MG63 (cell line): ENCODE measurements around the gene ACVRL1. TPM values are rescaled to one million over a fixed set of nuclear protein-coding genes. Genes with fewer than 3 reads are reported as not detected.

ENCODE experiments used
- DNase-seq: peaks from one replicate; pipeline ENCODE4 v3.0.0-alpha.2; 2020
- H3K27me3 ChIP-seq: fragments of 250-450 bp; sonication (Bioruptor Pico); 2 replicates; pipeline ENCODE4 v1.5.1; 2020; ENCODE audit warnings: mild to moderate bottlenecking, moderate library complexity
- H3K36me3 ChIP-seq: fragments of 250-450 bp; sonication (Bioruptor Pico); 2 replicates; pipeline ENCODE4 v1.5.1; 2020; ENCODE audit warnings: mild to moderate bottlenecking, moderate library complexity
- H3K4me3 ChIP-seq: fragments of 250-450 bp; sonication (Bioruptor Pico); 2 replicates; pipeline ENCODE4 v1.5.1; 2020; ENCODE audit warnings: mild to moderate bottlenecking, moderate library complexity
- H3K9me3 ChIP-seq: fragments of 250-450 bp; sonication (Bioruptor Pico); 2 replicates; pipeline ENCODE4 v1.5.1; 2020; ENCODE audit warnings: mild to moderate bottlenecking, moderate library complexity
- total RNA-seq: library from RNA; depleted of rRNA; stranded (reverse); fragments of >200 nt; shearing (Covaris generic); gene quantifications from 2 replicates; pipeline ENCODE4 v1.2.3, GENCODE V29; 2014; ENCODE audit warnings: low replicate concordance; rRNA removed

Gene ACVRL1
- total RNA-seq, result 0.52 and 1.4 TPM in 2 replicates

GRCh38 chr12:51907083-51907855, at the start of gene ACVRL1:
Gene ACVRL1 (plus strand): TSS chr12:51907504. CDS start chr12:51912475, 4,971 bp downstream.
- no peak for DNase-seq
- Histone ChIP-seq H3K9me3 (no peaks in the 10 kb centered on the region), H3K4me3 (no peak within 1 kb of the TSS), H3K36me3 (no peaks in the 10 kb centered on the region), H3K27me3 (no peaks in the 10 kb centered on the region)

- Histone ChIP-seq H3K36me3 (no peaks in the 10 kb centered on the region), H3K4me3 (no peak overlapping the region), H3K9me3 (no peaks in the 10 kb centered on the region), H3K27me3 (no peaks in the 10 kb centered on the region)
- DNase-seq, result no peak
These were observed 46.3 kb upstream of the ACVRL1 start for GRCh38 chr12:51860986-51861385.

- no peak for DNase-seq
- no peaks in the 10 kb centered on the region for H3K9me3 ChIP-seq
- H3K36me3 ChIP-seq, result no peaks in the 10 kb centered on the region
- no peaks in the 10 kb centered on the region for H3K27me3 ChIP-seq
- no peak overlapping the region for H3K4me3 ChIP-seq
These were observed 44.4 kb upstream of the ACVRL1 start for GRCh38 chr12:51862947-51863346.

GRCh38 chr12:51863363-51863932, 43.9 kb upstream of the ACVRL1 start:
- DNase-seq, result no peak
- no peaks in the 10 kb centered on the region for H3K36me3 ChIP-seq
- no peak overlapping the region for H3K4me3 ChIP-seq
- H3K27me3 ChIP-seq, result no peaks in the 10 kb centered on the region
- H3K9me3 ChIP-seq, result no peaks in the 10 kb centered on the region

- Histone ChIP-seq H3K9me3 (no peaks in the 10 kb centered on the region), H3K4me3 (no peak overlapping the region), H3K27me3 (no peaks in the 10 kb centered on the region), H3K36me3 (no peaks in the 10 kb centered on the region)
- no peak for DNase-seq
These were observed 43.1 kb upstream of the ACVRL1 start for GRCh38 chr12:51863933-51864832.

GRCh38 chr12:51864833-51865670, 42.3 kb upstream of the ACVRL1 start:
- no peaks in the 10 kb centered on the region for H3K27me3 ChIP-seq
- H3K9me3 ChIP-seq, result no peaks in the 10 kb centered on the region
- DNase-seq, result no peak
- no peak overlapping the region for H3K4me3 ChIP-seq
- H3K36me3 ChIP-seq, result no peaks in the 10 kb centered on the region

GRCh38 chr12:51865757-51866270, 41.5 kb upstream of the ACVRL1 start:
- H3K36me3 ChIP-seq, result no peaks in the 10 kb centered on the region
- no peaks in the 10 kb centered on the region for H3K27me3 ChIP-seq
- H3K9me3 ChIP-seq, result no peaks in the 10 kb centered on the region
- no peak for DNase-seq
- no peak overlapping the region for H3K4me3 ChIP-seq

- Histone ChIP-seq H3K36me3 (no peaks in the 10 kb centered on the region), H3K9me3 (no peaks in the 10 kb centered on the region), H3K4me3 (no peak overlapping the region), H3K27me3 (no peaks in the 10 kb centered on the region)
- no peak for DNase-seq
These were observed 41.0 kb upstream of the ACVRL1 start for GRCh38 chr12:51866324-51866723.

GRCh38 chr12:51866762-51867161, 40.5 kb upstream of the ACVRL1 start:
- no peak for DNase-seq
- H3K36me3 ChIP-seq, result no peaks in the 10 kb centered on the region
- no peak overlapping the region for H3K4me3 ChIP-seq
- H3K27me3 ChIP-seq, result no peaks in the 10 kb centered on the region
- no peaks in the 10 kb centered on the region for H3K9me3 ChIP-seq

- no peak for DNase-seq
- no peak overlapping the region for H3K4me3 ChIP-seq
- H3K27me3 ChIP-seq, result no peaks in the 10 kb centered on the region
- no peaks in the 10 kb centered on the region for H3K9me3 ChIP-seq
- H3K36me3 ChIP-seq, result no peaks in the 10 kb centered on the region
These were observed 39.9 kb upstream of the ACVRL1 start for GRCh38 chr12:51867371-51867770.

- Histone ChIP-seq H3K36me3 (no peaks in the 10 kb centered on the region), H3K9me3 (no peaks in the 10 kb centered on the region), H3K4me3 (no peak overlapping the region), H3K27me3 (no peaks in the 10 kb centered on the region)
- DNase-seq, result no peak
These were observed 39.4 kb upstream of the ACVRL1 start for GRCh38 chr12:51867796-51868428.

GRCh38 chr12:51868821-51869495, 38.3 kb upstream of the ACVRL1 start:
- DNase-seq, result no peak
- Histone ChIP-seq H3K27me3 (no peaks in the 10 kb centered on the region), H3K36me3 (no peaks in the 10 kb centered on the region), H3K9me3 (no peaks in the 10 kb centered on the region), H3K4me3 (no peak overlapping the region)

- no peaks in the 10 kb centered on the region for H3K9me3 ChIP-seq
- DNase-seq, result no peak
- H3K36me3 ChIP-seq, result no peaks in the 10 kb centered on the region
- no peaks in the 10 kb centered on the region for H3K27me3 ChIP-seq
- no peak overlapping the region for H3K4me3 ChIP-seq
These were observed 37.8 kb upstream of the ACVRL1 start for GRCh38 chr12:51869496-51869865.

GRCh38 chr12:51869931-51870330, 37.4 kb upstream of the ACVRL1 start:
- Histone ChIP-seq H3K9me3 (no peaks in the 10 kb centered on the region), H3K36me3 (no peaks in the 10 kb centered on the region), H3K4me3 (no peak overlapping the region), H3K27me3 (no peaks in the 10 kb centered on the region)
- DNase-seq, result no peak

- DNase-seq, result no peak
- Histone ChIP-seq H3K9me3 (no peaks in the 10 kb centered on the region), H3K36me3 (no peaks in the 10 kb centered on the region), H3K27me3 (no peaks in the 10 kb centered on the region), H3K4me3 (no peak overlapping the region)
These were observed 36.8 kb upstream of the ACVRL1 start for GRCh38 chr12:51870504-51870903.
